HG03095 (cell line): Measurements from ENCODE around the gene C16orf46.

Source experiments
- ATAC-seq: cut with Tn5 transposase; IDR thresholded peaks from one replicate; pipeline ENCODE4 v1.9.1; 2021; ENCODE audit warnings: moderate library complexity; ENCODE audit not compliant: unreplicated experiment

C16orf46 gene

GRCh38 chr16:81076566-81077075 lies 417 bp downstream of the C16orf46 start:
- peak; percentile 75 for ATAC-seq

GRCh38 chr16:81073560-81074330 lies 3.3 kb downstream of the C16orf46 start:
- ATAC-seq: no peak

DNA sequence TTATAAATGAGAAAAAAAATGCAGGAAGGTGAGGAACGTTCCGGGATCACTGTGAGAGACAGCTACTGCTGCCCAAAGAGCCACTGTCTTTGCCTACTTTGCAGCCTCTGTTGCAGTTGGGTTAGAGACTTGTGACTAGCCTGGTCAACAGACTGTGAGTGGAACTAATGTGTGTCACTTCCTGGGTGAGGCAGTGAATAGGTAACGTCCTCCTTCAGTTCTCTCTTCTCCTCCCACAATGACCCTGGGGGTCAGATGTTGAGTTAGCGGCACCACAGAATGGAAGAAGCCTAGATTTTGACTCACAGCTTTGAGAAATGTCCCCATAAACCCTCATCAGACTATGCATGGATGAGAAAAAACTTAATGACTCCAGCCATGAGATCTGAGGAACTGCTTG lies 5.2 kb downstream of the C16orf46 start:
- ATAC-seq: no peak

- ATAC-seq: no peak
Measured at GRCh38 chr16:81070979-81071378, 6.1 kb downstream of the C16orf46 start.

- ATAC-seq: no peak
Measured at GRCh38 chr16:81069063-81069462, 8.0 kb downstream of the C16orf46 start.

DNA sequence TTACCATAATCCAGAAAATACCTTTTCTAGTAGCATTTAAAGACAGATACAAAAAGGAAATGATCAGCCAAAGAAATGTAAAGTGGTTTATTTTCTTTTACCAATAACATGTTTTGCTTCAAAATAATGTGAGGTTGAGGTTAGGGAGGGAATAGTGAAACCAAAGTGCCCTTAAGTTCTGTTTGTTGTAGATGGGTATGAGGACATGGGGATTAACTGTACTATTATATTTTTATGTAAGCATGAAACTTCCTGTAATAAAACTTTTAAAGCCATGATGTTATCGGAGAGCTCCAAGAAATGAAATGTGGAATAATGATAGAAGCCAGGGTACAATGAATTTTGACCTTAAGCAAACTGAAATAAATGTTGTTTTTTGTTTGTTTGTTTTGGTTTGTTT lies 9.9 kb downstream of the C16orf46 start:
- no peak for ATAC-seq

DNA sequence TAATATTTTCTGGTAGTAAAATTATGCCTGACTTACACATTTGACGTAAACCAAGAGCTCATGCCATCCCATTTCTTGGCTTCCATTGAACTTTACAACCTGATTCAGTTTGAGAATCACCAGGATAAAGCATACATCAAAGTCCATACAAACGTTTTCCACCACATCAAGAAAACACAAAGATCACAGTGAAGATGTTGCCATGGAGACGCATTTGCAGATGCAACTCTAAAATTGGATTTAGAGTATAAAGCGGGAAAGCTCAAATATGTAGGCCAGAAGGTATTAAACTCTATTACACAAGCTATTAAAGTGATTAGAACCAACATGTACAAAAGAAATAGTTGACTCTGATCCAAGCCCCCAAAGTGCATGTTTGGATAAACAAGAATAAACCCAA lies 10.4 kb downstream of the C16orf46 start:
- ATAC-seq: no peak

DNA sequence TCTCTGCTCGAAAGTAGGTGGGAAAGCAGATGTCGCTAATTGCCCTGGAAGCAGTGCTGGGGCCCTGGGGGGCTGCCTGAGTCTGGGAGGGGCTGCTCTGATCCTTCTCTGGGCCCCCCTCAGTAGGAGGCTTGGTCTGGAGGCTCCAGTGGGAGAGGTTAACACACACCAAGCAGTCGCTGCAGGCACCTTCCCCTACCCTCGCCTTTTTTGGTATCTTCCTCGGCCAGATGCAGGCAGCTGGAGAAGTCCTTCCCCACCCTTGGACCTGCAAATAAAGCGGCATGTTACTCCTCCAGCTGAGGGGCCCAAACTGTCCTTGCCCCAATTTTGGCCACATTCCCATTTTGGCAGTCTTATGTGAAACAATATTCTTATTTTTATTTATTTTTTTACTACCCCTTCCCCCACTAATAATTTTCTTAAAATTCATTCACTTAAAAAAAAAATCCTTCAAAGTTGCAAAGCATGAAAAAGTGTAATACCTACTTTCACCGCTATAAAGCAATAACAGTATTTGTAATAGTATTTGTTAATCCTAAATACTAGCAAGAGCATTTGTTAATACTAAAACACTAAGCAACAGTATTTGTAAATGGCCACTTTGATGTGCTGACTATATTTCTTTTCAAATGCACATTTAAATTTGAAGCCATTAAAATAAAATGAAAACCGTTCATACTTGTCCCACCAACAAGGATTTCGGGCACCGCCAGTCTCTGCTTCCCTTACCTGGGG lies 15.0 kb downstream of the C16orf46 start:
- no peak for ATAC-seq

DNA sequence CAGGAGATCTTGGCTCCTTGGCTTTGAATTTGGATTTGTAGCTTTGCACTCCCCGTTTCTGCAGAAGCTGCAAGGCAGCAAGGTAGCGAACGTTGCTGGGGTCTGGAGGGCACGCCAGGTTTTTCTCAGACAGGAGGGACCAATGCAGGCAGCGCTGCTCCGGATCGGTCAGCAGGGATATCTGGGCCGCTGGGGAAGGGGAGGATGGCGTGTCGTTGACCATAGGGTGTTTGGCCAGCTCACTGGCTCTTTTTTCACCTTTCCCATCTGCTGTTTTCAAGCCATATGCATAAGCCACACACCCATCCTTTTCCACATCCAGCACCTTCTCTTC lies 15.8 kb downstream of the C16orf46 start:
- no peak for ATAC-seq

GRCh38 chr16:81060576-81061306 lies 16.3 kb downstream of the C16orf46 start:
- ATAC-seq: no peak

DNA sequence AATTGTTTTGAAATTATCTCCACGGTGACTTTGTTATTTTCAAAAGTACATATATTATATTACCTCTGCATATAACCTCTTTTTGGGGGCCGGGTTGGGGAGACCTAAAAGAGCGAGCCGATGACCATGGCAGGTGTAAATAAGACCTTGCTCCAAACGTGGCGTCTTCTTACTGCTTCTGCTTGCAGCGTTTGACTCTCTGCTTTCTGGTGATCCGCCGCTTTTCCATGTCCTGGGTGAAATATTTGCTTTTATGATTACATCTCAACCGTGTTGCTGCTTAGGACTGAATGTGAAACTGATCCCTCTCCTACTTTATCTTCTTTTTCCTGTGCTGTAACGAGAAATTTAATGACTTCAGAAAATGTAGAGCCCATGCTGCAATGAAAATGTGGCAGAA lies 23.3 kb downstream of the C16orf46 start:
- ATAC-seq: no peak

GRCh38 chr16:81042821-81043220 lies 34.2 kb downstream of the C16orf46 start:
- ATAC-seq: no peak

DNA sequence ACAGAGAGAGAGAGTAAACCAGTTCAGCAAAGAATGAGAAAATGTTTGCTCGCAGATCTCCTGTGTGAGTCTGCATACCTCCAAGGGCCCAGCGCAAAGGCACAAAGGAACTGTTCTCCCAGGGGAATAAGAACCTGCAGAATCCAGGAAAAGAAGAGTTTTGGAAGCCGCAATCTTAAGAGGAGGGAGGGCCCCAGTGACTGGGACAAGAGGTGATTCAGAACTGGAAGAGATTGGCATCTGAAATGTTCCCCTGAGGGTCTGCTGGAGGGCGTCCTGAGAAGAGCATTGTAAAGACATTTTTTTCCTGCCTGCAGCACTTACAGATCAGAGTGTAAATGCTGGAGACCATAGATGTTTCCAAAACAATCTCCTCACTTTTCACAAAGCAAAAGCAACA lies 35.3 kb downstream of the C16orf46 start:
- no peak for ATAC-seq

DNA sequence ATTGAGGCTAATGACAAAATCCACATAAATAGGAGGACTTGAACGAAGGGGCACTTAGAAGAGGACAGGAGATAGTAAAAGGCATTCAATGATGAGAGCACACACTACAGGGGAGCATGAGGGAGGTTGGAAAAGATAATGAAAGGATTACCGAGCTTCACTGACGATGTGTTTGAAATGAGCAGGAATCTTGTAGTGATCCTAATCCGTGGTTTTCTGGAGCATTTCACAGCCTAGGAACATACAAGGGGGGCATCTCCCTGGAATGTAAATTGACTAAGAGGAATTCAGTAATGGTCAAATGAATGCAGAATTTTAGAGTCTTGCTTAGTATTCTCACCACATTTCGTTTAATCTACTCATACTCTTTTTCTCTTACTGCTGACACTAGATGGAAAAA lies 36.2 kb downstream of the C16orf46 start:
- ATAC-seq: no peak

GRCh38 chr16:81040131-81040530 lies 36.9 kb downstream of the C16orf46 start:
- no peak for ATAC-seq

DNA sequence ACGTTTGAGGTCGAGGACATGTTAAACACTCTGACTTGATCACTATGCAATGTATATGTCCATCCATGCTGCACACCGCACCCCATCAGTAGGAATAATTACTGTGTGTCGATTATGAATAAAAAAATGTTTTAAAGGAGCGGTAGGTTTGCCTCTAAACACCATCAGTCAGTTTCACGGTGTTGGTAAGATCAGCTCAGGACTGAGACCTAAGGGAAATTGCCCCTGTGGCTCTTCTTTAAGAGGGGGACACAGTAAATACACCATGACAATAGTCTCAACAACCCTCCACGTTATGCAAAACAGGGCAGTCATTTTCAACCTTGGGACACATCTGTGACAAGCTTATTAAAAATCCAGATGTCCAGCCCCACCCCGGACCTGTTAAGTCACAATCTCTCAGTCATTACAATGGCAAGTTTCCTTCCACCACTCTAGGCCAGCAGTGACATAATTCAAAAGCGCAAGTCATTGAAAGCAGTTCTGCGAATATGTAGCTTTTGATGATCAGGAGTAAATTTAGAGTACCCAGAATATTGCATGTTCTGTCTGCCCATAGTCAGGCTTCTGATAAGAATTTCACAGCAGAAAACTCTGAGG lies 40.2 kb downstream of the C16orf46 start:
- ATAC-seq: no peak

DNA sequence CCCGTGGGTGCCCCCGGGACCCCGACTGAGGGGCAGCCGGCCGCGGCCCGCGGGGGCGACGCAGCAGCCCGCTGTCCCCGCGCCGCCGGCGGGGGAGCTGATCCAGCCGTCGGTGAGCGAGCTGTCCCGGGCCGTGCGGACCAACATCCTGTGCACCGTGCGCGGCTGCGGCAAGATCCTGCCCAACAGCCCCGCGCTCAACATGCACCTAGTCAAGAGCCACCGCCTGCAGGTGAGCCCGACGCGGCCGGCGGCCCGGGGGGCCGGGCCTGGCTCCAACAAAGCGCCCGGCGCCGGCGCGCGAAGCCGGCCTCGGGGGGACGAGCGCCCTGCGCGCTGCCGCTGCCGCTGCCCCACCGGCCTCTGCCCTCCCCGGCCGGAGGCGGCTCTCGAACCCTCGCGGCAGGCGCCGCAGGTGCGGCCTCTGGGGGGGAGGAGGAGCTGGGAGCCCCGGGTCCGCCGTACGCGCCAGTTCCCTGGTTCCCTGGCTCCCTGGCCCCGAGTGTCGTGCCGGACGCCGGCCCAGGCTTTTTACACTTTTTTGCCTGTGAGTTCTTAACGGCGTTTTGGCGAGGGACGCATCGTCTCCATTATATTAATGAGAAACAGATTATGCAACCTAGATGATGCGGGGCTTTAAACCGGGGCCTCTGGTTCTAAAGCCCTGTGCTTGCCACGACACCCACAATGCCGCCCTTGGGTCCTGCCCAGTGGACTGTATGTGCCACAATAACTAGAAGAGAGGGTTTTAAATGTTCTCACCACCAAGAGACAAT lies 40.9 kb downstream of the C16orf46 start:
- peak; percentile 46 for ATAC-seq

DNA sequence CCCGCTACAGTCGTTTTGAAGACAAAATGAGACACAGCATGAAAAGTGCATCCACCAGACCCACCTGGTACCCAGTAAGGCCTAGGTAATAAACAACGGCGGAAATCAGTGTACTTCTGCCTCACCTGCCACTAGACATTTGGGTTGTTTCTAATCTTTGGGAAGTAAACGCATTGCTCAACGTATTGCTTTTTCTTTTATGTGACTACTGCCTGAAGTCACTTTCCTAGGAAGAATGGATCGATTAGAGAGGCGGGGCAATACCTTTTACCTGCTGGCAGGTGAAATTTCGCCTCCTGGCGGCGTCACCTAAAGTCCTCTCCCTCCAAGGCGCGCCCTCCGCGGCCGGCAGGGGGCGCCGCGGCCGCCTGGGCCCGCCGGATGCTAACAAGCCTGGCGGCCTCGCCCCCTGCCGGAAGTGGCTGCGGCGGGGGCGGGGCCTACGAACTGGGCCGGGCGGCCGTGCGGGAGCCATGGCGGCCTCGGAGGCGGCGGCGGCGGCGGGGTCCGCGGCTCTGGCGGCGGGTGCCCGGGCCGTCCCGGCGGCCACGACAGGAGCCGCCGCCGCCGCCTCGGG lies 41.6 kb downstream of the C16orf46 start, which contains the start of gene ATMIN:
Gene ATMIN (plus strand): TSS at position 445 of the 577 bp plus-strand sequence. CDS start 29 bp downstream, at position 474.
- ATAC-seq: peak; percentile 90

- no peak for ATAC-seq
Measured at GRCh38 chr16:81029930-81030604, 47.0 kb downstream of the C16orf46 start.
